Measurements from ENCODE around the gene ZNF771. TPM values are rescaled to one million over a fixed set of nuclear protein-coding genes. Genes with fewer than 3 reads are reported as not detected.
"Not testable (repeated sequence)": the region's sequence is repeated elsewhere in the genome, so short reads cannot be mapped to it uniquely, and the experiment has no call there.

The ZNF771 gene
- polyA plus RNA-seq, 1 of the 3 experiments (the other 2 are of a cell fraction): 20.4 TPM

DNA sequence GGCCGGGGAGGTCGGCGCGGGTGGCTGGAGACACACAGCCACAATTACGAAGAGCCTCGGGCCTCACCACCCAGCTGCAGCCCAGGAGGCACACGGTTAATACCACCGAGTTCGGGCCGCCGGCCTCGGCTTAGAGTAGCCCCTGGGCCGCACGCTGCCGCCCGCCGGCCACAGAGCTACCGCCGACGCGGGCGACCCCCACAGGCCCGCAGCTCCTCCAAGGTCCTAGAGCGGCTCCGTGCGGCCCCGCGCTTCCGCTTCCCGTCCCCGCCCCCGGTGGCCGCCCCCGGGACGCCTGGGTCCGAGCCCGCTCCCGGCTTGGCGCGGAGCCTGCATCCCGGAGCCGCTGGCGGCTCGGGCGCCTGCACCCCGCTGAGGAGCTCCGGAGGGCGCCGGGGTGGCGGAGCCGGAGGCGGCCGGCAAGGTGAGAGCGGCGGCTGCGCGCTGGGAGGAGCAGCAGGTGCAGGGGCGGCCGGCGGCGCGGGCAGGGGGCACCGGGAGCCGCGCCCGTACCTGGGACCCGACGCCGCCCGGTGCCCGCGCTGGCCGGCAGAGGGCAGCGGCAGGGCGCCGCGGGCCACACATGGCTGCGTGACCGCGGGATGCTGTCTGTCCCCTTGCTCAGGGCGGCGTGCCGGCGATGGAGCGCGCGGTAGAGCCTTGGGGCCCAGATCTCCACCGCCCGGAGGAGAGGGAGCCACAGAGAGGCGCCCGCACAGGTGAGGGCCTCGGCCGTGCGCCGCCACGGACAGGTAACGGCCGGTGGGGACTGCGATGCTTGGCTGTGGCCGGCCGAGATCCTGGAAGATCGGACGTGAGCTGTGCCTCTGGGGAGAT, 12.0 kb upstream of the ZNF771 start, which contains the start of gene ZNF48 (continued):
- TF ChIP-seq, protein P1, sequence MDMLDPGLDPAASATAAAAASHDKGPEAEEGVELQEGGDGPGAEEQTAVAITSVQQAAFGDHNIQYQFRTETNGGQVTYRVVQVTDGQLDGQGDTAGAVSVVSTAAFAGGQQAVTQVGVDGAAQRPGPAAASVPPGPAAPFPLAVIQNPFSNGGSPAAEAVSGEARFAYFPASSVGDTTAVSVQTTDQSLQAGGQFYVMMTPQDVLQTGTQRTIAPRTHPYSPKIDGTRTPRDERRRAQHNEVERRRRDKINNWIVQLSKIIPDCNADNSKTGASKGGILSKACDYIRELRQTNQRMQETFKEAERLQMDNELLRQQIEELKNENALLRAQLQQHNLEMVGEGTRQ (IDR thresholded peaks at IDR 0.05; ENCODE audit: borderline replicate concordance, low read depth, low read length): no peak
- TF ChIP-seq TEAD4 (IDR thresholded peaks at IDR 0.05; ENCODE audit: borderline replicate concordance, insufficient read depth): no peak

- DNase-seq: peak; percentile 68
- no peaks in the 10 kb centered on the region for H3K9me3 ChIP-seq
- ChIA-PET CTCF (interaction anchor here (1.0 to 2.7 kb wide), 11 partner anchors 8 to 233 kb away, joined by 3 to 30 read pairs (median 4); partner anchors contain the start of genes DCTPP1, TBC1D10B and ZNF771), POLR2A (interaction anchor here (0.5 to 4.0 kb wide), 7 partner anchors 9 to 41 kb away, joined by 4 to 33 read pairs (median 12); partner anchors contain the start of genes CD2BP2, SEPTIN1 and ZNF771)
- H3K4me3 ChIP-seq (ENCODE audit: low read depth in 2 of 2, low read length in 1 of 2): peak overlapping the region; percentile 88 to 94
- peaks cover 5 to 18% of the 10 kb centered on the region in 2 experiments for H3K36me3 ChIP-seq (replicated peaks in 1 of 2; ENCODE audit: control insufficient read depth in 1 of 2, insufficient read depth in 2 of 2, low read length in 1 of 2)
- TF ChIP-seq GATA2 (CRISPR knock-in tag; IDR thresholded peaks at IDR 0.05): peak; percentile 55
- TF ChIP-seq, protein P2, sequence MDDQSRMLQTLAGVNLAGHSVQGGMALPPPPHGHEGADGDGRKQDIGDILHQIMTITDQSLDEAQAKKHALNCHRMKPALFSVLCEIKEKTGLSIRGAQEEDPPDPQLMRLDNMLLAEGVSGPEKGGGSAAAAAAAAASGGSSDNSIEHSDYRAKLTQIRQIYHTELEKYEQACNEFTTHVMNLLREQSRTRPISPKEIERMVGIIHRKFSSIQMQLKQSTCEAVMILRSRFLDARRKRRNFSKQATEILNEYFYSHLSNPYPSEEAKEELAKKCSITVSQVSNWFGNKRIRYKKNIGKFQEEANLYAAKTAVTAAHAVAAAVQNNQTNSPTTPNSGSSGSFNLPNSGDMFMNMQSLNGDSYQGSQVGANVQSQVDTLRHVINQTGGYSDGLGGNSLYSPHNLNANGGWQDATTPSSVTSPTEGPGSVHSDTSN (IDR thresholded peaks at IDR 0.05): no peak
- H3K9ac ChIP-seq: peak overlapping the region; percentile 63; the same call in 1 of the 2 replicates
- peak overlapping the region; percentile 44 to 96; a peak in 3 of 4 replicates for H3K27ac ChIP-seq (ENCODE audit: low read depth in 2 of 2, low read length in 1 of 2)
- peak overlapping the region; percentile 51; the same call in 1 of the 2 replicates for H2AFZ ChIP-seq (ENCODE audit: low read depth)
- H3K4me1 ChIP-seq (ENCODE audit: control insufficient read depth in 1 of 2, insufficient read depth in 2 of 2, low read depth in 1 of 2, low read length in 1 of 2): peaks cover 10 to 18% of the 10 kb centered on the region in 2 experiments; a peak in 2 of 4 replicates
- H3K4me2 ChIP-seq: peak overlapping the region; percentile 82
- H3K9me2 ChIP-seq: no peaks in the 10 kb centered on the region
- peaks cover 28% of the 10 kb centered on the region for H3K79me2 ChIP-seq (ENCODE audit: insufficient read depth)
- peaks cover 40% of the 10 kb centered on the region for H3F3A ChIP-seq (replicated peaks; ENCODE audit: insufficient read depth)
- 13% methylated on average over 13 of the region's 13 CpGs for WGBS (ENCODE audit: low lambda C conversion rate)
- no peaks in the 10 kb centered on the region for H4K20me1 ChIP-seq (ENCODE audit: insufficient read depth)
- H3K27me3 ChIP-seq (ENCODE audit: insufficient read depth): no peaks in the 10 kb centered on the region
Observed at GRCh38 chr16:30395992-30396585, 11.3 kb upstream of the ZNF771 start.

DNA sequence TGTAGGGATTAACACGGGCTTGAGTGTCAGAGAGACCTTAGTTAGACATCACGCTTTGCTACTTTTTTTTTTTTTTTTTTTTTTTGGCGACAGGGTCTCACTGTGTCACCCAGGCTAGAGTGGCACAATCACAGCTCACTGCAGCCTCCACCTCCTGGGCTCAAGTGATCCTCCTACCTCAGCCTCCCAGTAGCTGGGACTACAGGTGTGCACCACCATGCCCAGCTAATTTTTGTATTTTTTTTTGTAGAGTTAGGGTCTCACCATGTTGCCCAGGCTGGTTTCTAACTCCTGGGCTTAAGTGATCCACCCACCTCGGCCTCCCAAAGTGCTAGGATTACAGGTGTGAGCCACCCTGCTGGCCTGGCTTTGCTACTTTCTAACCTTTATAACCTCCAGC, 10.8 kb upstream of the ZNF771 start:
- Histone ChIP-seq H3K27ac (ENCODE audit: low read depth in 2 of 2, low read length in 1 of 2) (0 out of 4 replicates have a peak overlapping the region, but pooled peaks of 1 of the 2 experiments have one; percentile 44), H3K4me1 (ENCODE audit: control insufficient read depth in 1 of 2, insufficient read depth in 2 of 2, low read depth in 1 of 2, low read length in 1 of 2) (peaks cover 10 to 18% of the 10 kb centered on the region in 2 experiments; a peak in 2 of 4 replicates), H3F3A (replicated peaks; ENCODE audit: insufficient read depth) (peaks cover 45% of the 10 kb centered on the region), H3K4me3 (ENCODE audit: low read depth in 2 of 2, low read length in 1 of 2) (peak overlapping the region; percentile 88 to 94; a peak in 2 of 4 replicates), H3K4me2 (peak overlapping the region; percentile 82), H3K36me3 (replicated peaks in 1 of 2; ENCODE audit: control insufficient read depth in 1 of 2, insufficient read depth in 2 of 2, low read length in 1 of 2) (peaks cover 5 to 18% of the 10 kb centered on the region in 2 experiments), H3K79me2 (ENCODE audit: insufficient read depth) (peaks cover 28% of the 10 kb centered on the region)
- H3K9me2 ChIP-seq; H3K27me3 ChIP-seq (ENCODE audit: insufficient read depth); H3K9ac ChIP-seq; H3K9me3 ChIP-seq; DNase-seq; H4K20me1 ChIP-seq (ENCODE audit: insufficient read depth); H2AFZ ChIP-seq (ENCODE audit: low read depth): not testable (repeated sequence)
- POLR2A ChIA-PET: interaction anchor here (2.0 to 4.0 kb wide), 3 partner anchors 11 to 14 kb away, joined by 12 to 33 read pairs (median 17); partner anchors contain the start of genes SEPTIN1 and ZNF771
- WGBS (ENCODE audit: low lambda C conversion rate): 52% methylated on average over 4 of the region's 4 CpGs
- CTCF ChIA-PET: interaction anchor here (1.0 to 2.7 kb wide), 5 partner anchors 12 to 31 kb away, joined by 3 to 30 read pairs (median 11); partner anchors contain the start of gene ZNF771
